Endothelial cell of umbilical vein (primary cell): ENCODE data around the gene UBE2E2. TPM values are rescaled to one million over a fixed set of nuclear protein-coding genes. Genes with fewer than 3 reads are reported as not detected.

Source experiments
- BruUV-seq: library from RNA; stranded (reverse); fragments of 400-500 nt; replicated peaks from 2 replicates; lab custom pipeline; 2021; lab: Mats Ljungman, UMichigan
- CTCF ChIA-PET: fragments of 300-600, 350-600 bp; sonication (Branson Sonifier 250); formaldehyde crosslinking; loops from one replicate; lab custom pipeline; 2021; ENCODE audit warnings: antibody characterized with exemption, inconsistent platforms; lab: Charles Lee
- POLR2A ChIA-PET: fragments of 300-600, 350-600 bp; sonication (Branson Sonifier 250); formaldehyde crosslinking; loops from one replicate; lab custom pipeline; 2021; ENCODE audit warnings: antibody characterized with exemption, inconsistent platforms; lab: Charles Lee
- DNase-seq: peaks from one replicate; pipeline ENCODE4 v3.0.0-alpha.2; 2011; ENCODE audit warnings: low read depth, low spot score
- FAIRE-seq: peaks from 2 replicates; lab custom pipeline; 2011; peaks lifted over from hg19 to GRCh38; lab: Jason Lieb, UNC
- H2AFZ ChIP-seq: 2 replicates; pipeline ENCODE4 v1.6.0; 2012; ENCODE audit warnings: low read depth, low read length, control low read depth, inconsistent platforms
- H3K27ac ChIP-seq: 2 replicates; pipeline ENCODE4 v1.5.1; 2011; ENCODE audit warnings: low read depth, mild to moderate bottlenecking, control low read depth, low read length, moderate library complexity; ENCODE audit not compliant: insufficient read depth
- H3K27me3 ChIP-seq, 2 experiments: 2 replicates each; pipeline versions ENCODE4 v1.6.0 to v1.6.1; 2011; ENCODE audit warnings: low read length in 2 of 2, mixed read lengths in 1 of 2; ENCODE audit not compliant: control insufficient read depth in 2 of 2, insufficient read depth in 2 of 2
- H3K36me3 ChIP-seq, 2 experiments: 2 replicates in 1 of 2; 3 replicates in 1 of 2; pipeline ENCODE4 v1.5.1; 2011; ENCODE audit warnings: low read length in 2 of 2, mild to moderate bottlenecking in 1 of 2, moderate library complexity in 1 of 2; ENCODE audit not compliant: control insufficient read depth in 2 of 2, insufficient read depth in 2 of 2; ENCODE audit errors: extremely low read depth in 1 of 2
- H3K4me1 ChIP-seq: 3 replicates; pipeline ENCODE4 v1.5.1; 2011; ENCODE audit warnings: mild to moderate bottlenecking, low read length; ENCODE audit not compliant: control insufficient read depth, insufficient read depth; ENCODE audit errors: extremely low read depth
- H3K4me2 ChIP-seq: 2 replicates; pipeline ENCODE4 v1.6.1; 2011; ENCODE audit warnings: low read length, control low read depth, mixed read lengths; ENCODE audit not compliant: insufficient read depth
- H3K4me3 ChIP-seq, 3 experiments: fragments of 200-600 bp in 1 of 3; sonication (generic), shearing (Covaris generic) in 1 of 3; replicated peaks in 1 of 3; 2 replicates each; pipeline ENCODE4 v1.5.1; 2011 to 2016; ENCODE audit warnings: control low read depth in 3 of 3, low read length in 3 of 3, mild to moderate bottlenecking in 2 of 3, inconsistent platforms in 1 of 3, low read depth in 1 of 3, moderate library complexity in 1 of 3; ENCODE audit not compliant: insufficient read depth in 1 of 3
- H3K79me2 ChIP-seq: 2 replicates; pipeline ENCODE4 v1.6.0; 2012; ENCODE audit warnings: low read length, inconsistent platforms; ENCODE audit not compliant: control insufficient read depth, insufficient read depth
- H3K9ac ChIP-seq: replicated peaks from 2 replicates; pipeline ENCODE3; 2011; ENCODE audit warnings: low read length, control low read depth; ENCODE audit not compliant: insufficient read depth; ENCODE audit errors: extremely low read depth
- H3K9me1 ChIP-seq: replicated peaks from 3 replicates; pipeline ENCODE4 v1.6.0; 2011; ENCODE audit warnings: mild to moderate bottlenecking, low read length; ENCODE audit not compliant: control insufficient read depth, insufficient read depth; ENCODE audit errors: extremely low read depth
- H3K9me3 ChIP-seq: replicated peaks from 2 replicates; pipeline ENCODE4 v1.5.1; 2012; ENCODE audit warnings: low read length, inconsistent platforms; ENCODE audit not compliant: control insufficient read depth, insufficient read depth
- H4K20me1 ChIP-seq: replicated peaks from 2 replicates; pipeline ENCODE3; 2011; ENCODE audit warnings: mild to moderate bottlenecking, low read length; ENCODE audit not compliant: control insufficient read depth, insufficient read depth; ENCODE audit errors: extremely low read depth
- CTCF ChIP-seq, 2 donors: IDR thresholded peaks; 1 replicate in 1 of 2; 2 replicates in 1 of 2; pipeline ENCODE4 v1.5.1; 2011; ENCODE audit warnings: low read length in 2 of 2, mild to moderate bottlenecking in 2 of 2, moderate library complexity in 2 of 2, control low read depth in 1 of 2, inconsistent platforms in 1 of 2, low read depth in 1 of 2; ENCODE audit not compliant: insufficient read depth in 1 of 2; ENCODE audit errors: extremely low read depth in 1 of 2
- EZH2 ChIP-seq: IDR thresholded peaks from 2 replicates; pipeline ENCODE4 v1.6.1; 2012; ENCODE audit warnings: borderline replicate concordance, low read depth, mild to moderate bottlenecking, moderate library complexity, low read length, inconsistent platforms; ENCODE audit not compliant: severe bottlenecking
- FOS ChIP-seq: IDR thresholded peaks from 2 replicates; pipeline ENCODE4 v1.6.1; 2011; ENCODE audit warnings: mild to moderate bottlenecking, low read length, moderate library complexity, borderline replicate concordance; ENCODE audit not compliant: insufficient read depth
- GATA2 ChIP-seq: IDR thresholded peaks from 2 replicates; pipeline ENCODE4 v1.7.0; 2011; ENCODE audit warnings: low read depth, mild to moderate bottlenecking, moderate library complexity, mixed read lengths, low read length; ENCODE audit not compliant: insufficient read length, insufficient read depth
- JUN ChIP-seq: IDR thresholded peaks from 2 replicates; pipeline ENCODE4 v1.6.1; 2011; ENCODE audit warnings: borderline replicate concordance, low read depth; ENCODE audit not compliant: insufficient read length, insufficient read depth
- MYC ChIP-seq: IDR thresholded peaks from one replicate; pipeline ENCODE4 v1.6.1; 2011; ENCODE audit warnings: mild to moderate bottlenecking, low read depth, low read length
- POLR2A ChIP-seq: IDR thresholded peaks from 2 replicates; pipeline ENCODE4 v1.6.1; 2012; ENCODE audit warnings: low read depth, mild to moderate bottlenecking, control low read depth, low read length
- POLR2AphosphoS5 ChIP-seq: IDR thresholded peaks from 2 replicates; pipeline ENCODE4 v1.6.1; 2012; ENCODE audit warnings: low read depth, mild to moderate bottlenecking, control low read depth, low read length, moderate library complexity; ENCODE audit not compliant: insufficient read depth
- dilution Hi-C: fragments of 300-500 bp; cut with MboI; formaldehyde crosslinking; loops from one replicate; pipeline ENCODE4 v1.15.0; 2019; ENCODE audit warnings: low sequenced_read_pairs; ENCODE audit not compliant: extremely low pct_ligation_motif_present
- intact Hi-C: fragments of 100-400 bp; cut with micrococcal nuclease; formaldehyde crosslinking; loops from one replicate; pipeline ENCODE4 v1.10.0; 2022
- polyA plus RNA-seq, 4 experiments: library from polyadenylated mRNA; depleted of rRNA in 3 of 4; stranded (reverse) in 3 of 4; unstranded in 1 of 4; fragments of >200 nt; gene quantifications; 2 replicates each; pipeline versions ENCODE4 v1.2.1 to v1.2.3, GENCODE V29; 2011 to 2012; ENCODE audit warnings: missing spikeins in 1 of 4
- total RNA-seq: library from RNA; stranded (reverse); gene quantifications from 2 replicates; pipeline ENCODE4 v1.2.3, GENCODE V29; 2021

Gene UBE2E2
- total and polyA plus RNA-seq, 2 donors (not counting 3 experiments of a cell fraction or from before 2014, with no cell fraction given): 37.0 to 45.4 TPM

GRCh38 chr3:23452408-23452807, 249.3 kb downstream of the UBE2E2 start:
- no peak for FAIRE-seq
- no peak overlapping the region for H3K27ac ChIP-seq
- no peaks in the 10 kb centered on the region for H3K36me3 ChIP-seq
- H3K4me2 ChIP-seq: no peak overlapping the region
- CTCF ChIA-PET: no interaction called here
- TF ChIP-seq MYC (no peak), EZH2 (no peak), POLR2A (no peak), JUN (no peak), GATA2 (no peak), CTCF (IDR thresholded peaks at IDR 0.05; ENCODE audit: extremely low read depth in 1 of 2, insufficient read depth in 1 of 2, low read depth in 1 of 2, low read length in 2 of 2) (no peak)
- dilution Hi-C loops: no loop called here
- H3K4me1 ChIP-seq: no peaks in the 10 kb centered on the region
- no peak overlapping the region for H3K4me3 ChIP-seq
- intact Hi-C loops: no loop called here
- no peaks in the 10 kb centered on the region for H3K79me2 ChIP-seq
- DNase-seq: no peak
- POLR2A ChIA-PET: no interaction called here
- H4K20me1 ChIP-seq: no peaks in the 10 kb centered on the region
- H2AFZ ChIP-seq: no peak overlapping the region
- H3K9ac ChIP-seq: no peak overlapping the region
- no peaks in the 10 kb centered on the region for H3K9me1 ChIP-seq
- H3K27me3 ChIP-seq: no peaks in the 10 kb centered on the region
- H3K9me3 ChIP-seq: no peaks in the 10 kb centered on the region
- BruUV-seq: no TSS peak

- dilution Hi-C loops (no loop called here), intact Hi-C loops (no loop called here)
- Histone ChIP-seq H3K79me2 (no peaks in the 10 kb centered on the region), H3K27me3 (no peaks in the 10 kb centered on the region), H3K36me3 (no peaks in the 10 kb centered on the region), H3K4me1 (no peaks in the 10 kb centered on the region), H3K9me1 (no peaks in the 10 kb centered on the region), H3K27ac (no peak overlapping the region), H3K4me3 (no peak overlapping the region), H3K9ac (no peak overlapping the region), H4K20me1 (no peaks in the 10 kb centered on the region), H3K9me3 (no peaks in the 10 kb centered on the region), H2AFZ (no peak overlapping the region), H3K4me2 (no peak overlapping the region)
- ChIA-PET CTCF (interaction anchor here (1.0 to 1.4 kb wide), 3 partner anchors 11 to 434 kb away, joined by 3 to 4 read pairs (median 4); no protein-coding TSS in a partner anchor), POLR2A (no interaction called here)
- no peak for FAIRE-seq
- BruUV-seq: no TSS peak
- no peak for TF ChIP-seq CTCF (IDR thresholded peaks at IDR 0.05; ENCODE audit: extremely low read depth in 1 of 2, insufficient read depth in 1 of 2, low read depth in 1 of 2, low read length in 2 of 2)
- TF ChIP-seq FOS: no peak
- no peak for TF ChIP-seq EZH2
- no peak for TF ChIP-seq POLR2AphosphoS5
- TF ChIP-seq GATA2: no peak
- TF ChIP-seq POLR2A: no peak
- no peak for DNase-seq
These were observed 252.0 kb downstream of the UBE2E2 start for GRCh38 chr3:23455084-23455483.
